Measurements from ENCODE around the gene FAM72D. TPM values are rescaled to one million over a fixed set of nuclear protein-coding genes. Genes with fewer than 3 reads are reported as not detected.
"Not testable (repeated sequence)": the region's sequence is repeated elsewhere in the genome, so short reads cannot be mapped to it uniquely, and the experiment has no call there.

FAM72D gene
- total RNA-seq, 1 donor from 2014 or later, result 2.1 TPM

GRCh38 chr1:145155873-145156272, 60.1 kb downstream of the FAM72D start:
- H3K36me3 ChIP-seq (ENCODE audit: control insufficient read depth, insufficient read depth, low read length); H3K27me3 ChIP-seq (ENCODE audit: control insufficient read depth, insufficient read depth, low read length); DNase-seq (ENCODE audit: low read depth); H3K4me3 ChIP-seq (ENCODE audit: low read depth, low read length): not testable (repeated sequence)

- not testable (repeated sequence) for DNase-seq (ENCODE audit: low read depth); H3K36me3 ChIP-seq (ENCODE audit: control insufficient read depth, insufficient read depth, low read length); H3K27me3 ChIP-seq (ENCODE audit: control insufficient read depth, insufficient read depth, low read length)
- H3K4me3 ChIP-seq (ENCODE audit: low read depth, low read length), result peak overlapping the region; percentile 7
Measured at GRCh38 chr1:145156891-145157610, 61.3 kb downstream of the FAM72D start.

GRCh38 chr1:145157715-145158114, 61.9 kb downstream of the FAM72D start:
- not testable (repeated sequence) for H3K27me3 ChIP-seq (ENCODE audit: control insufficient read depth, insufficient read depth, low read length); DNase-seq (ENCODE audit: low read depth); H3K36me3 ChIP-seq (ENCODE audit: control insufficient read depth, insufficient read depth, low read length); H3K4me3 ChIP-seq (ENCODE audit: low read depth, low read length)

GRCh38 chr1:145161046-145161752, 65.4 kb downstream of the FAM72D start:
- not testable (repeated sequence) for DNase-seq (ENCODE audit: low read depth); H3K27me3 ChIP-seq (ENCODE audit: control insufficient read depth, insufficient read depth, low read length); H3K4me3 ChIP-seq (ENCODE audit: low read depth, low read length); H3K36me3 ChIP-seq (ENCODE audit: control insufficient read depth, insufficient read depth, low read length)

Other genes with a start within 250 kb of the FAM72D start
- gene SRGAP2B, start 646 bp upstream of the FAM72D start, total RNA-seq, result 11.4 and 16.9 TPM in 2 replicates
- gene PPIAL4D, start 146.2 kb downstream of the FAM72D start, total RNA-seq, result not detected in 2 replicates

All from kidney epithelial cell (primary cell).